ENCODE measurements around the gene RBM38. TPM values are rescaled to one million over a fixed set of nuclear protein-coding genes. Genes with fewer than 3 reads are reported as not detected.

Gene RBM38
- total RNA-seq, 1 experiment from 2014 or later = 101 TPM

DNA sequence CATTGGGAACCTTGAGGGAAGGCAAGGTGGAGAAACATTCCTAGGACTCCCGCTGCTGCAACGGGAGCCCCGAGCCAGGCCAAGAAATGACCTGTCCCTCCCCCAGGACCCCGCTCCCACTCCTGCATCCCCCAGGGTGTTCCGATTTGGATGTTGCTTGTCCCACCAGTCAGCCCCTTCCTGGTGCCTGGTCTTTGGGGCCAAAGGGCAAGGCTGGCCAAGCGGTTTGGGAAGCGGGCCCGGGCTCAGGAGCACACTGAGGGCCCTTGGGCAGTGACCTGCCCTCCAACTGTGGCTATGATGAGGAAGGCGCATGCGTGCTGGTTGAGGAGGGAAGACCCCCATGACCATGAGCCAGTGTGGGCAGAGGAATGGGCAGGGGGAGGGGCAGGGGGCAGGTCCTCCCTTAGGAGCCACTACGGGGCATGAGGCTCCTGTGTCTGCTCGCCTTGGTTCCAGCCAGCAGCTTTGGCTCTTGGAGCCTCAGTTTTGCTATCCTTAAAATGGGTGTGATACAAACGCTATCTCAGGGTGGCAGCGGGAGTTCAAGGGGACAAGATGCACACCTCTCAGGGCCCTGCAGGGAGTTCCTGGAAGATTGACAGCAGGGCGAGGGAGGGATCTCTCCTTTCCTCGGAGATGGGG, 50.4 kb downstream of the RBM38 start:
- in situ Hi-C loops (cut with HindIII; ENCODE audit: low sequenced_read_pairs) = no loop called here
- no peak for DNase-seq (ENCODE audit: low spot score)

DNA sequence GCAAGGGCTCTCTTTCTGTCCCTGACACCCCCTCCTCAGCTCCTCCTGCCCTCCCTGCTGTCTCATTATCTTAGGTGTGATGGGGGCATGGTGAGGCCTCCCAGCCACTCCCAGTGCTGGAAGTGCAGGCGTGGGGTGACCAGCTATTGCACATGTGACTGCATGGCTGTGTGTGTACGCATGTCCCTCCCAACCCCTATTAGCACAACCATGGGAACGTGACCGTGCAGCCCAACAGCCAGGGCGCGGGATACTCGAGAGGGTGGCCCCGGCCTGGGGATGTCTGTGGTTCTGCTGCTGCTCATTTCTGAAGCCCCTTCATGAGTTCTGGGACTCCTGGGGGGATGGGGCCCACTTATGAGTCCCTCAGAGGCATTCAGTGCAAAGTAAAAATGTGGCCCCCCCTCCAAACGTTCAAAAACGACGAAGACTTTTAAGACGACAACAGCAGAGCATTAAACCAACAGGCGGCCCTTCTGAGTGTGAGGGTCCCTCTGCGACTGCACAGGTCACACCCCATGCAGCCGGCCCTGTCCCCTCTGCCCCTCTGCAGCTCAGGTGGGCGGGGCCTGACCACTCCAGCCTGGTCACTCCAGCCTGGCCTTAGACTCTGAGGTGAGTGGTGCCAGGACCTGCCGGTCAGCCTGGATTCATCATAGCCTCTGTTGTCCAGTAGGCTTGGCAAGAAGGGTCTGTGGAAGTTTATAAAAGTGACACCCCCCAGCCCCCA, 51.1 kb downstream of the RBM38 start:
- DNase-seq (ENCODE audit: low spot score) = no peak
- in situ Hi-C loops (cut with HindIII; ENCODE audit: low sequenced_read_pairs) = no loop called here

DNA sequence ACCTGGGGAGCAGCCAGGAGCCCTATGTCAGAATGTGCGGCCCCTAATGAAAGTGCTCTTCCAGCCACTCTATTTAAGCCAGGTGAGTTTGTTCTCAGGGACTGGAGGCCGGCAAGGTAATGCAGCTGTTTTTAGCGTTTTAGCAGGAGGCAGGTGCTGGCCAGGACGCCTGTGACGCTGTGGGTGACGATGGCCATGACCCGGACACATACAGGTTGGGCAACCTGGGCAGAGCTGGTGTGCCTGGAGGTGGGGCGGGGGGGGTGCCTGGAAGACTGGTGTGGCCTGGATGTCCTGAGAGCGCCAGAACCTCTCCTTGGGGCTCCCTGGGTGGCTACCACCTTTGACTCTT, 51.7 kb downstream of the RBM38 start:
- DNase-seq (ENCODE audit: low spot score) = no peak
- in situ Hi-C loops (cut with HindIII; ENCODE audit: low sequenced_read_pairs) = no loop called here

DNA sequence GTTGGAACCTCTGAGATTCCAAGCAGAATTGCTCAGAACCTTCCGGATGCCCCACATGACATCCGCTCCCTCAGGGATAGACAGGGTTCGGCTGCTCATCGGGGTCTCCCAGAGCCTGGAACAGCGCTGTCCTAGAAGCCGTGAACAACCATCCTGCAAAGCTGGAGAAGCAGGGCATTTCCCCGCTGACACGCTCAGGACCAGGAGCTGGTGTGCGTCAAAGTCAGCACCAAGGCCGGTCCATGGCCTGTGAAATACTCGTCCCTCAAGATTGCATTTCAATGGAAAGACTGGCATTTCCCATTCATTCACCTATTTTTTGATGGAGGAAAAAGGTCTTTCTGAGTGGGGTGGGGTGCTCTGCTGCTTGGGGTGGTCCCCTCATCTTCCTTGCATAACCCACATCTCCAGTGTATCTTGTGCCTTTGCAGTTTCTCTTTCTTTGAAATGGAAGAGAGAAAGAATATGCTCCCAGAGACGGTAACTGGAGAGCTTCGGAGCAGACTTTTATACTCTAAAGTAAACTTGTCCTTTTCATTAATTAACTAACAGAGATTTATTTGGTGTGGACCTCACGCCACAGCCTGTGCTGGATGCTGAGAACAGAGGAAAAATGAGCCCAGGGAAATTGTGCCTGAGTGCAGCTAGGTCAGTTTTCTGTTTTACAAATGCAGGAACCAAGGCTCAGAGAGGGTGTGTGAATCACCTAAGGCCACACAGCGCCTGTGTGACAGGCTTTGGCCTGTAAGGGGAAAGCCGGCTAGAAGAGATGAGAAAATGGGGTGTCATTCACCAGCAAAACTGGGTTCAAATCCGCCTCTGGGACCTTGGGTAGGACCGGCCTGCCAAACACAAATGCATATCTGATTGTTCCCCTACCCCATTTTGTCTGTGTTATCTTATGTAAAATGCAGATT, 52.4 kb downstream of the RBM38 start:
- in situ Hi-C loops (cut with HindIII; ENCODE audit: low sequenced_read_pairs) = no loop called here
- DNase-seq (ENCODE audit: low spot score) = no peak

DNA sequence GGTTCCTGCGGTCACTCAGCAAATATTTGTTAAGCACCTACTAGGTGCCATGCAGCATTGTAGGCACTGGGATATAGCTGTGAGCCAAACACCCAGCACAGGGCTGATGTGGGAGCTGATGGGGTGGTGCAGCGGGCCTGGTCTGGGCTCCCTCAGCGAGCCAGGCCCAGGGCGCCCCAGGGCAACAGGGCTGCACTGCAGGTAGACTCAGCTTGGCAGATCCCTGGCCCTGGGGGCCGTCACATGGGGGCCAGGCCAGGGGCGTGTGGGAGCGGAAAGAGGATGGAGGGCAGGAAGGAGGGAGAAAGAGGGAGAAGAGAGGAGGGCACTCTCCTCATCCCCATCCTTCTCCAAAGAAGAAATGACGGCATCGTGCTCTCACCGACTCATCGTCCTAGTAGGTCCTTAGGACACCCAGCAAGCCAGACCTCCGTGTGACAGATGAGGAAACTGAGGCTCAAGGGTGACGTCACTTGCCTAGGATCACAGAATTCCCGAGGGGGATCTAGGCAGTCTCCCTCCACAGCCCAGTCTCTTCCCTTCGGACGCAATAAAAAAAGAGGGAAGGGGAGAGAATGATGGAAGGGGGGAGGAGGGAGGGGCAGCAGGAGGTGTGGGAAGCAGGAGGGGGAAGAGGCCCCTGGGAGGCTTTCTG, 53.3 kb downstream of the RBM38 start:
- DNase-seq (ENCODE audit: low spot score) = no peak
- in situ Hi-C loops (cut with HindIII; ENCODE audit: low sequenced_read_pairs) = no loop called here

DNA sequence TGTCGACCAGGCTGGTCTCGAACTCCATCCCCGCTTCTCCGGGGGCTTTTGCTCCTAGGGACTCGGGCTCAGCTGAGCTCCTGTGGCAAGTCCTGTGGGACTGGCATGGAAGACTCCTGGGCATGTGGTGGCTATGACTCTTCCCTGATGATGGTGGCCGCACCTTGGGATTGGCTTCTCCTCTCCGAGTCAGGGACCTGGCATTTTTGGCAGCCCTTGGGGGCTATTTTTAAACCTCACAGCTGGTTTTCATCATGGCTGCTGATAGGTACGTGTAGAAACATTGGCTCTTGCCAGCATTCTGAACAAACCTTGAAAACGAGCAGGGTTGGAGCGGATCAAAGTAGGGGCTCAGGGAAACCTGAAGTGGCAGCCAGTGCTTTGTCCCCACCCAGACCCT, 54.1 kb downstream of the RBM38 start:
- in situ Hi-C loops (cut with HindIII; ENCODE audit: low sequenced_read_pairs) = no loop called here

DNA sequence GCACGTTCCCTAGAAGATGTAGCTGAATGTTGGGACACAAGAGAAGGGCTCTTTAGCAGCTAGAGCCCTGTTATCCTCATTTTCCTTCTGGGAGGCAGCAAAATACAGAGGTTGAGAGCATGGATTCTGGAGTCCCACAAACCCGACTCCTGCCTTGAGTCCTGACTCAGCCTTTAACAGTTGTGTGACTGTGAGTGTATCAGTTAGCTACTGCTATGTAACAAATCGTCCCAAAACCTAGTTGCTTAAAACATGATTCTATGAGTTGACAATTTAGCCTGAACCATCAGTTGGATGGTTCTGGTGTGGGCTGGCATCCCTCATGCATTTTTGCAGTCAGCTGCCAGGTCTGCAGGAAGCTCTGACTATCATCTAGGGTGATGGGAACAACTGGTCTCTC, 54.6 kb downstream of the RBM38 start:
- in situ Hi-C loops (cut with HindIII; ENCODE audit: low sequenced_read_pairs) = no loop called here
- no peak for DNase-seq (ENCODE audit: low spot score)

More for the DNA sequence above, 54.1 kb downstream of the RBM38 start:
- no peak for DNase-seq (ENCODE audit: low spot score)

DNA sequence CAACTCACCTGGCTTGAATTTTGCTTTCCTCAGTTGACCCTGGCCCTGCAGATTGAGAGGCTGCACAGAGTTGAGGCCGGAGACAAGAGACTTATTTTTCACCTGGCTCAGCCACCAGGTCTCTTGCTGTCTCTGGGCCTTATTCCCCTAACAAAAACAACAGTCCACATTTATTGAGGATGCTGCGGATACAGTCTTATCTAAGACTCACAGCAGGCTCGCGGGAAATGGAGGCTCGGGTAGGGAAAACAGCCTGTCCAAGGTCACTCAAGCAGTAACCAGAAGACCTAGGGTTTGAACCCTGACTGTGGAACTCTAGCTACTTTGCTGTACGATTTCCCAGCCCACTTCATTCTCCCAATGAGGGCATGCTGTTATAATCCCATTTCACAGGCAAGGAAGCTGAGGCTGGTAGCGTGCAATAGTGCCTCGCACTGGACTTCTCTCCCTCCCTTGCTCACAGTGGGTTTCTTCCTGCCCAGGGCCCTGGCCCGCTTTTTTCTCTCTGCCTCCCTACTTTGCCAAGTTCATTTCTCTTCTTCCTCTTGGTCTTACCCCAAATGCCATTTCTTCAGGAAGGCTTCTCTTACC, 57.7 kb downstream of the RBM38 start:
- in situ Hi-C loops (cut with HindIII; ENCODE audit: low sequenced_read_pairs) = no loop called here
- DNase-seq (ENCODE audit: low spot score) = no peak

DNA sequence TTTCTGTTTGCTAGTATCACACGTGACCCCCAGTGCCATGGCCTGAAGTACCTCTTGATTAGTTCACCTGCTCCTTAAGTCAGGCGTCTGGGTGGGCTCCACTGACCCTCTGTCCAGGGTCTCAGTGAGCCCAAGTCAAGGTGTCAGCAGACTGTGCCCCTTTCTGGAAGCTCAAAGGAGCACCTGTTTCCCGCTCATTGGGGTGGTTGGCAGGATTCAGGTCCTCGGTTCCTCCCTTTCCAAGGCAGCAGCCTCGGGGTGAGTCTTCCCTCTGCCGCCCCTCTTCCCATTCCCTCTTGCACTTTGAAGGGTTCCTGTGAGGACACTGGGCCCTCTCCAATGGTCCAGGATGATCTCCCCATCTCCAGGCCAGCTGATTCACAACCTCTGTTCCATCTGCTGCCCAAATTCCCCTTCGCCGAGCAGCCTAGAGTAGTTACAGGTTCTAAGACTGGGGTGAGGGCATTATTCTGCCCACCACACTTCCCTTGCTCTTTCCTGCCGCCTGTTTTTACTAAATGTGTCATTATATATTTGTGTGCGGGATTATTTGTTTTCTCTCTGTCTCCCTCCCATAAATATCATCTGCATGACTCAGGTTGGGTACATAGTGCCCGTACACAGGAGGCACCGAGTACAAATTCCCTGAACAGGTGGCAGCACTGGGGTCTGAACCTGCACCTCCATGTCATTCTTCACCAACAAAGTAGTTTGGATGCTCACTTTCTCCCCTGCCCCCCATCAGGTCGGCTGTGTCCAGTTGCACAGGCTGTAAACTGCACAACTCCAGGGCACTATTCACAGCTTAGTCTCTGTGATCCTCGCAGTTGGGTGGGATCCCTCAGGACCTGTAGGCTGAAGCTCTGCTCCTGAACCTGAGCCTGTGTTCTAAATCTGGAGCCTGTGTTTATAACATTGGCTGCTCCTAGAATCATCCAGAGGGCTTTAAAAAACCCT, 58.5 kb downstream of the RBM38 start:
- DNase-seq (ENCODE audit: low spot score) = no peak
- in situ Hi-C loops (cut with HindIII; ENCODE audit: low sequenced_read_pairs) = no loop called here

DNA sequence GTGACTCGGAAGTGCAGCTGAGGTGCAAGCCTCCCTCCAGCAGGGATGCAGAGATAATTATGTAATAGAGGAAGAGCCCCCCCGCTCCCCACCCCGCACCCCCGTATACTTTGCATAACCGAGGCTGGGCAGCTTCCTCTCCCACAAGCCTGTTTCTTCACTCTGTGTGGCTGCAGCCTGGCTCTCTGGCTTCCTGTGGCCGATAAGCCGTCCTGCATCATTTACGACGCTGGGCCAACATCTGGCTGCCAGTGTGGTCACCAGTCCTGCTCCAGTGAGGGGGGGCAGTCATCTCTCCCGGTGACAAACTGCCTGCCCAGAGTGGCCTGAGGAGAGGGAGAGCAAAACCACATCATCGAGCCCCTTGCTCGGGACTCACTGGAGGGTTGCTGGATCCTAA, 59.2 kb downstream of the RBM38 start:
- in situ Hi-C loops (cut with HindIII; ENCODE audit: low sequenced_read_pairs) = no loop called here
- no peak for DNase-seq (ENCODE audit: low spot score)

DNA sequence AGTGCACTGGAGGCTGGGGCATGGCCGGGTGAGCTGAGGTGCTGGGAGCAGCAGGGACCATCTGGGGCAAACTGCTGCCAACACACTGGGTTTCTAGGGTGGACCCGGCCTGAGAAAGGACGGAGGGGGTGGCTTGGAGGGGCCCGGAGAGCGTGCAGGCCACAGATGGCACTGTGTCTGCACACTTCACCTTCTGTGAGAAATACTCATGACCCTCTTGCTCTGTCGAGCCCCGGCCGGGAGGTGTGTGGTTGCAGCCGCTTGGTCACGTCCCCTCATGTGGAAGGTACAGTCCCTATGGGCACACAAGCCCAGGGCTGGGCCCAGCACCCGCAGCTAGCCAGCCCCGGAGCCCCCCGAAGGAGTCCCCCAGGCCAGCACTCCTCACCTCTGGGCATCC, 59.7 kb downstream of the RBM38 start:
- in situ Hi-C loops (cut with HindIII; ENCODE audit: low sequenced_read_pairs) = no loop called here
- DNase-seq (ENCODE audit: low spot score) = no peak

DNA sequence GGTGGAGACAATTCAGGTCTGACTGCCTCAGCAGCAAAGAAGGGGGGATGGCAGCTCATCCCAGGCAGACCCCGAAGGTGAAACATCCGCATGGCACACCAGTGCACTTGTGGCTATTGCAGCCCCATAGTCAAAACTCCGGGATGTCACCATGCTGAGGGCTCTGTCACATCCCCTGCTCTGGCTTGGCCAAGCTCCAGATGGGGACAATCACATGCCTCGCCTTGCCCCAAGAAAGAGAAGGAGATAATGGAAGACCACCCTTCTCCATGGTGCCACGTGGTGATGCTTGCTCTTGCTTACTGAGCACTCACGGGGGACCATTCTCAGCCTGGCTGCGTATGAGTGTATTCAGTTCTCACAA, 60.2 kb downstream of the RBM38 start:
- in situ Hi-C loops (cut with HindIII; ENCODE audit: low sequenced_read_pairs) = no loop called here
- DNase-seq (ENCODE audit: low spot score) = no peak

DNA sequence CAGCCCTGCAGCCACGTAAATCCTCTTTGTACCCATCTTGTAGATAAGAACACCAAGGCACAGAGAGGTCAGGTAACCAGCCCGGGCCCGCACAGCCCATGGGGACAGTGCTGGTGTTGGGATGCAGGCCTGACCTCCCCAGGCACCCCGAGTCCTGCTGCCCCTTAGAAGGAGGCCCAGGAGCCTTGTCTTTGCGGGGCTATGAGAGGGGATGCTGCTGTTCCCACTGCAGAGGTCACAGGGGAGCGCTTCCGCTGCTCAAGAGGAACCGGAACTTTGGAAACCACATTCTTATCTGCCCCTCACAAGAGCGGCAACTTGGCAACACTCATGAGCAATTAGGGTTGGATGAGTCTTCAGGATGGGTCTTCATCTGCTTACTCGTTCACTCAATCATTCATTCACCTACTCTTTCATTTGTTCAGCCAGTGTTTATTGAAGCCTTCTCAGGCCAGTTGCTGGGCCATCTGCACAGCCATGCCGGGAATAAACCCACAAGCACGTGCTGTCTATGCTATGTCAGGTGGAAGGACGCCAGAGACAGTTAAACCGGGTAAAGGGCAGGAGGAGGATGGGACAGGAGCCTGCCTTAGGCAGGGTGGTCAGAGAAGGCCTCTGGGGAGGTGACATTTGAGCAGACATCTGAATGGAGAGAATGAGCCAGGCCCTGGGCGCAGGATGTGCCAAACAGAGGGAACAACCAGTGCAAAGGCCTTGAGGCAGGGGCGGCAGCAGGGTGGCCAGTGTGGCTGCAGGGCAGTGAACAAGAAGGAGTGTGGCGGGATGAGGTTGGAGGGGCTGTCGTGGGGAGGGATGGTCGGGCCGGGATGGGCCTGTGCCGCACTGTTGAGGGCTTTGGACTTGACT, 60.8 kb downstream of the RBM38 start:
- in situ Hi-C loops (cut with HindIII; ENCODE audit: low sequenced_read_pairs) = no loop called here

DNA sequence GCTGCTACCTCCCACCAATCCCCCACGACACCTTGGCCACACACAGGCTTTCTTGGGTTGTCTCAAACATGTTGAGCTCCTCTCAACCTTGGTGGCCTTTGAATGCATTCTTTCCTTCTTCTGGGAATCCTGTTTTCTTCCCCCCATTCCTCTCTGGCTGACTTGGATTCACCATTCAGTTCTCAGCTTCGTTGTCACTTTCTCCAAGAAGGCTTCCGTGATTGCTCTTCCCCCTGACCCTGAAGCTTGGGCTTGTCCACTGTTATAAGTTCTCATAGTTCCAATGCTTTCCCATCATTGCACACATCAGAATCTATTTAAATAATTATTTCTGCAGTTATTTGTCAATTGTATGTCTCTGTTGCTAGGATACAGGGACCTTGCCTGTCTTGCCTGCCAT, 64.2 kb downstream of the RBM38 start:
- in situ Hi-C loops (cut with HindIII; ENCODE audit: low sequenced_read_pairs) = no loop called here

More for the DNA sequence above, 60.8 kb downstream of the RBM38 start:
- DNase-seq (ENCODE audit: low spot score) = no peak

DNA sequence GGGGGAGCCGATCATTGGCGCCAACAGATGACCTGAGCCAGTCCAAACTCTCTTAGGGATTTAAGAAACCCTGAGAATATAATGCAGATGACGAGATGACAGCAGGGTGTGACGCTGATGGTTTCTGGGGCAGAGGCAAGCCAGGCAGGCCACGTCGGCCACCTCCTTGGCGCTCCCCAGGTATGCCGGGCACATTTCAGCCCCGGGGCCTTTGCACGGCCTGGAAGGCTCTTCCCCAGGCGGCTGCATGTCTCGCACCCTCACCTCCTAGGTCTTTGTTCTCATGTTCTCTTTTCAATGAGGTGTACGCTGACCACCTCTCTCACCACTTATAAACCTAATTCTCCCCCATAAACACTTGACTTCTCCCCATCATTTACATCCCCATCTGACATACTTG, 64.9 kb downstream of the RBM38 start:
- in situ Hi-C loops (cut with HindIII; ENCODE audit: low sequenced_read_pairs) = no loop called here
- no peak for DNase-seq (ENCODE audit: low spot score)

More for the DNA sequence above, 64.2 kb downstream of the RBM38 start:
- DNase-seq (ENCODE audit: low spot score) = no peak

DNA sequence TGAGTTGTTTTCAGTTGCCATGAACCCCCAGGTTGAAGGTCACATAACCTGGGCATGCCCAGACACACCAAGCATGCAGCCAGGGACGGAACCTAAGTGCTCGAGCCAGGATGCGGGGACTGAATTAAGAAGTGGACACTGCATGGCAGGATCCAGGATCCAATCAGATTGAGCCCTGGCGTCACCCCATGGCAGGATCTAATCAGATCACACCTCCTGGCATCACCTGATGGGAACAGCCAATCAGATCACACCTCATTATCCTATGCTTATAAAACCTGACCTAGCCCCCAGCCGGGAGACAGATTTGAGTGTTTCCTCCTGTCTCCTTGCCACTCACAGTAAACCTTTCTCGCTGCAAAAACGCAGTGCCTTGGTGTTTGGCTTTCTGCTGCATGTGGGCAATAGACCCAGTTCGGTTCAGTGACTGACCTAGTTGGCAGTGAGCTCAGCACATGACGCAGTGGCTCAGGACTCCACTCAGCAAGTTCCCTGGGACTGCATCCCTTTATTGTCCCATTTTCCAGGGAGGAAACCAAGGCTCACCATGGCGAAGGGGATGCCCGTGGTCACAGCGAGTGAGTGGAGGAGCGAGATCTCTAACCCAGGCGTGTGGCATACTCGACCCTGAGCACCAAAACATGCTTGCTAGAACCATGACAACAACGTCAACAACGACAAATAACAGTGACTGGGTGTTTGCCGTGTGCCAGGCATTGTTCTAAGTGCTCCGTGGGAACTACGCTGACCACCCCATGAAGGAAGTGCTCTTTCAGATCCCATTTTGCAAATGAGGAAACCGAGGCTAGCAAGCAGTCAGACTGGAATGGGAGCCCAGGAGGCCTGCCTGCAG, 66.3 kb downstream of the RBM38 start:
- in situ Hi-C loops (cut with HindIII; ENCODE audit: low sequenced_read_pairs) = no loop called here
- peak; percentile 54 for DNase-seq (ENCODE audit: low spot score)

Measured in G401 (cell line).